IMR-90 (cell line): ENCODE data around the gene SFPQ. TPM values are rescaled to one million over a fixed set of nuclear protein-coding genes. Genes with fewer than 3 reads are reported as not detected.

Experiments
- ATAC-seq: fragments of 200-7000 bp; cut with Tn5 transposase; 2 replicates; pipeline ENCODE4 v1.9.1; 2020; ENCODE audit warnings: low read depth, mild to moderate bottlenecking, moderate library complexity
- BruUV-seq: library from RNA; stranded (reverse); fragments of 400-500 nt; replicated peaks from 2 replicates; lab custom pipeline; 2021; lab: Mats Ljungman, UMichigan
- CTCF ChIA-PET: fragments of 300-600 bp; formaldehyde crosslinking; extraction: SDS; loops from one replicate; lab custom pipeline; 2021; ENCODE audit warnings: antibody characterized with exemption; lab: Yijun Ruan, JAX
- POLR2A ChIA-PET: fragments of 300-600 bp; sonication (Branson Sonifier 250); formaldehyde crosslinking; loops from one replicate; lab custom pipeline; 2022; ENCODE audit warnings: antibody characterized with exemption; ENCODE audit not compliant: unreplicated experiment; lab: Charles Lee
- DNase-seq: peaks from one replicate; pipeline ENCODE4 v3.0.0; 2013
- H2AFZ ChIP-seq: replicated peaks from 2 replicates; pipeline ENCODE3; 2013; ENCODE audit warnings: low read length, mild to moderate bottlenecking; ENCODE audit not compliant: poor library complexity
- H2AK5ac ChIP-seq: 2 replicates; pipeline ENCODE4 v1.6.1; 2013; ENCODE audit warnings: low read depth, low read length, inconsistent platforms
- H2AK9ac ChIP-seq: replicated peaks from 2 replicates; pipeline ENCODE3; 2013; ENCODE audit warnings: mild to moderate bottlenecking, low read depth, low read length, moderate library complexity; ENCODE audit not compliant: poor library complexity
- H2BK120ac ChIP-seq: 2 replicates; pipeline ENCODE4 v1.6.1; 2013; ENCODE audit warnings: low read depth, low read length, inconsistent platforms
- H2BK15ac ChIP-seq: 3 replicates; pipeline ENCODE4 v1.6.1; 2013; ENCODE audit warnings: low read depth, low read length, inconsistent platforms
- H2BK20ac ChIP-seq: 2 replicates; pipeline ENCODE4 v1.6.1; 2013; ENCODE audit warnings: low read depth, mild to moderate bottlenecking, inconsistent platforms, low read length, moderate library complexity
- H2BK5ac ChIP-seq: 2 replicates; pipeline ENCODE4 v1.6.1; 2013; ENCODE audit warnings: mild to moderate bottlenecking, low read depth, low read length, inconsistent platforms; ENCODE audit not compliant: poor library complexity, severe bottlenecking
- H3K14ac ChIP-seq: replicated peaks from 2 replicates; pipeline ENCODE4 v1.6.1; 2013; ENCODE audit warnings: low read depth, low read length, inconsistent platforms
- H3K18ac ChIP-seq: 2 replicates; pipeline ENCODE4 v1.6.1; 2013; ENCODE audit warnings: low read depth, low read length, control low read depth
- H3K23ac ChIP-seq: 2 replicates; pipeline ENCODE4 v1.6.1; 2013; ENCODE audit warnings: low read depth, low read length, inconsistent platforms
- H3K27ac ChIP-seq: 2 replicates; pipeline ENCODE4 v1.5.1; 2013; ENCODE audit warnings: mild to moderate bottlenecking, control low read depth, low read length; ENCODE audit not compliant: insufficient read depth
- H3K27me3 ChIP-seq: 2 replicates; pipeline ENCODE4 v1.6.1; 2013; ENCODE audit warnings: low read length; ENCODE audit not compliant: control insufficient read depth, insufficient read depth
- H3K36me3 ChIP-seq: 2 replicates; pipeline ENCODE4 v1.6.1; 2013; ENCODE audit warnings: low read length, mixed read lengths; ENCODE audit not compliant: control insufficient read depth, insufficient read depth
- H3K4ac ChIP-seq: 2 replicates; pipeline ENCODE4 v1.6.1; 2013; ENCODE audit warnings: low read depth, low read length, inconsistent platforms
- H3K4me1 ChIP-seq: 2 replicates; pipeline ENCODE4 v1.6.1; 2013; ENCODE audit warnings: low read length, mixed read lengths; ENCODE audit not compliant: control insufficient read depth, insufficient read depth
- H3K4me2 ChIP-seq: 2 replicates; pipeline ENCODE4 v1.6.1; 2013; ENCODE audit warnings: low read depth, mild to moderate bottlenecking, control low read depth, low read length, moderate library complexity
- H3K4me3 ChIP-seq: 2 replicates; pipeline ENCODE4 v1.5.1; 2013; ENCODE audit warnings: low read depth, mild to moderate bottlenecking, control low read depth, low read length, moderate library complexity; ENCODE audit not compliant: insufficient read depth
- H3K56ac ChIP-seq: 2 replicates; pipeline ENCODE4 v1.6.1; 2013; ENCODE audit warnings: low read length, inconsistent platforms; ENCODE audit not compliant: insufficient read depth; ENCODE audit errors: extremely low read depth
- H3K79me1 ChIP-seq, 2 experiments: 2 replicates each; pipeline ENCODE4 v1.6.1; 2013; ENCODE audit warnings: low read length in 2 of 2, inconsistent platforms in 1 of 2, low read depth in 1 of 2
- H3K9ac ChIP-seq: 2 replicates; pipeline ENCODE4 v1.6.1; 2013; ENCODE audit warnings: low read depth, low read length, control low read depth
- H3K9me1 ChIP-seq: 2 replicates; pipeline ENCODE4 v1.6.1; 2013; ENCODE audit warnings: low read length, inconsistent platforms; ENCODE audit not compliant: insufficient read depth
- H3K9me3 ChIP-seq: 2 replicates; pipeline ENCODE4 v1.6.1; 2013; ENCODE audit warnings: low read length; ENCODE audit not compliant: control insufficient read depth, insufficient read depth
- H4K20me1 ChIP-seq: 2 replicates; pipeline ENCODE4 v1.6.1; 2013; ENCODE audit warnings: low read length, inconsistent platforms; ENCODE audit not compliant: insufficient read depth
- H4K5ac ChIP-seq: 2 replicates; pipeline ENCODE4 v1.6.1; 2013; ENCODE audit warnings: mild to moderate bottlenecking, low read depth, low read length, control low read depth
- H4K8ac ChIP-seq, 2 experiments: 2 replicates each; pipeline ENCODE4 v1.6.1; 2013; ENCODE audit warnings: low read depth in 2 of 2, low read length in 2 of 2, control low read depth in 1 of 2, inconsistent platforms in 1 of 2
- H4K91ac ChIP-seq: 2 replicates; pipeline ENCODE4 v1.6.1; 2013; ENCODE audit warnings: low read depth, low read length, inconsistent platforms; ENCODE audit not compliant: insufficient read depth
- BHLHE40 ChIP-seq: fragments of 150-350 bp; IDR thresholded peaks from 2 replicates; pipeline ENCODE4 v1.6.1; 2016; ENCODE audit warnings: mild to moderate bottlenecking, low read depth, low read length
- CEBPB ChIP-seq: IDR thresholded peaks from 2 replicates; pipeline ENCODE4 v1.6.1; 2012; ENCODE audit warnings: low read depth, low read length, improper control_type of control experiment
- ELK1 ChIP-seq: fragments of 150-350 bp; IDR thresholded peaks from 2 replicates; pipeline ENCODE4 v1.6.1; 2016; ENCODE audit warnings: low read depth, mild to moderate bottlenecking, low read length, moderate library complexity, borderline replicate concordance
- MXI1 ChIP-seq: IDR thresholded peaks from 2 replicates; pipeline ENCODE4 v1.6.1; 2012; ENCODE audit warnings: low read depth, mild to moderate bottlenecking, low read length, moderate library complexity, borderline replicate concordance
- POLR2A ChIP-seq: IDR thresholded peaks from 2 replicates; pipeline ENCODE4 v1.6.1; 2012; ENCODE audit warnings: mild to moderate bottlenecking, low read depth, low read length
- RAD21 ChIP-seq: IDR thresholded peaks from 2 replicates; pipeline ENCODE4 v1.6.1; 2012; ENCODE audit warnings: low read length, improper control_type of control experiment
- RFX5 ChIP-seq: IDR thresholded peaks from 2 replicates; pipeline ENCODE4 v1.8.0; 2012; ENCODE audit warnings: low read depth, mild to moderate bottlenecking, low read length, moderate library complexity
- SMC3 ChIP-seq: fragments of 150-350 bp; IDR thresholded peaks from 2 replicates; pipeline ENCODE4 v1.6.1; 2016; ENCODE audit warnings: low read depth, mild to moderate bottlenecking, antibody characterized with exemption, low read length, moderate library complexity
- USF2 ChIP-seq: fragments of 150-350 bp; IDR thresholded peaks from 2 replicates; pipeline ENCODE4 v1.6.1; 2017; ENCODE audit warnings: mild to moderate bottlenecking, antibody characterized with exemption, low read length, low read depth
- WGBS, 2 experiments: methylation state at CpG; one replicate each; pipeline versions ENCODE4 v1.1.5 to v1.1.7; 2013; ENCODE audit warnings: missing lambda C conversion rate in 2 of 2; ENCODE audit not compliant: insufficient read length in 1 of 2; ENCODE audit errors: extremely low coverage in 2 of 2; 5-methylcytosine and 5-hydroxymethylcytosine counted together
- dilution Hi-C: fragments of 300-500 bp; cut with HindIII; formaldehyde crosslinking; loops from one replicate; pipeline ENCODE4 v1.14.3; 2018; ENCODE audit warnings: low sequenced_read_pairs; ENCODE audit not compliant: unreplicated experiment
- in situ Hi-C: fragments of 300-500 bp; cut with MboI; formaldehyde crosslinking; loops from 3 replicates; pipeline ENCODE4 v1.14.3; 2019; ENCODE audit warnings: low sequenced_read_pairs, inconsistent platforms, mixed read lengths
- intact Hi-C: fragments of 100-400 bp; cut with micrococcal nuclease; formaldehyde crosslinking; loops from 2 replicates; pipeline ENCODE4 v1.10.0; 2022
- polyA plus RNA-seq, 3 experiments: library from polyadenylated mRNA; depleted of rRNA; stranded (reverse); fragments of >200 nt; gene quantifications; 2 replicates each; pipeline ENCODE4 v1.2.3, GENCODE V29; 2012; ENCODE audit warnings: low replicate concordance in 1 of 3
- total RNA-seq: library from RNA; depleted of rRNA; stranded (reverse); fragments of >200 nt; gene quantifications from 2 replicates; pipeline ENCODE4 v1.2.3, GENCODE V29; 2012

SFPQ gene
- total and polyA plus RNA-seq, 2 of the 4 experiments (the other 2 are of a cell fraction) = 53.9 to 121 TPM

GRCh38 chr1:35184495-35185199, 8.3 kb downstream of the SFPQ start:
- H2AFZ ChIP-seq = no peak overlapping the region
- H3K27ac ChIP-seq = no peak overlapping the region
- dilution Hi-C loops (no loop called here), in situ Hi-C loops (no loop called here), intact Hi-C loops (loop anchor here (10.0 kb wide), 2 partner anchors 180 to 330 kb away; partner anchors contain the start of gene SMIM12)
- H4K8ac ChIP-seq = no peak overlapping the region
- no peak overlapping the region for H3K14ac ChIP-seq
- no peak overlapping the region for H3K4me3 ChIP-seq
- CTCF ChIA-PET = no interaction called here
- peaks cover 3% of the 10 kb centered on the region; the same call in 1 of the 2 replicates for H3K4me1 ChIP-seq
- no peak overlapping the region for H3K18ac ChIP-seq
- no peaks in the 10 kb centered on the region for H3K9me3 ChIP-seq
- H2BK120ac ChIP-seq = no peak overlapping the region
- peaks cover 79% of the 10 kb centered on the region for H3K36me3 ChIP-seq
- peaks cover 36 to 53% of the 10 kb centered on the region in 2 experiments for H3K79me1 ChIP-seq
- TF ChIP-seq MXI1 (no peak), BHLHE40 (no peak), POLR2A (no peak), RFX5 (no peak), SMC3 (no peak), USF2 (no peak), ELK1 (no peak), RAD21 (no peak), CEBPB (no peak)
- H3K9ac ChIP-seq = no peak overlapping the region
- no peak overlapping the region for H2BK20ac ChIP-seq
- no peak overlapping the region for H3K23ac ChIP-seq
- no peak overlapping the region for H3K56ac ChIP-seq
- H3K27me3 ChIP-seq = no peaks in the 10 kb centered on the region
- WGBS, 2 experiments = no CpG with 5 or more reads among the region's 12 CpGs
- H3K9me1 ChIP-seq = peaks cover 6% of the 10 kb centered on the region
- BruUV-seq = no TSS peak
- H4K5ac ChIP-seq = no peak overlapping the region
- no peak for DNase-seq
- H4K20me1 ChIP-seq = peaks cover 92% of the 10 kb centered on the region
- H3K4ac ChIP-seq = no peak overlapping the region
- no peak overlapping the region for H2BK15ac ChIP-seq
- H2AK9ac ChIP-seq = no peak overlapping the region
- H2BK5ac ChIP-seq = no peak overlapping the region
- POLR2A ChIA-PET = no interaction called here
- H4K91ac ChIP-seq = no peak overlapping the region
- no peak overlapping the region for H3K4me2 ChIP-seq
- ATAC-seq = no peak
- no peak overlapping the region for H2AK5ac ChIP-seq
